C4-2B (cell line): ENCODE data around the gene INAFM1.

Experiments
- CTCF ChIP-seq: fragments of 450-650 bp; conservative IDR thresholded peaks from 2 replicates; pipeline ENCODE4 v1.5.1; 2017; ENCODE audit warnings: mild to moderate bottlenecking
- ZFX ChIP-seq: fragments of 450-650 bp; IDR thresholded peaks from 2 replicates; pipeline ENCODE4 v1.6.1; 2017

GRCh38 chr19:47283405-47284059, 8.8 kb downstream of the INAFM1 start:
- TF ChIP-seq CTCF (no peak), ZFX (no peak)
